IMR-90 (cell line): ENCODE measurements around the gene LIPJ. TPM values are rescaled to one million over a fixed set of nuclear protein-coding genes. Genes with fewer than 3 reads are reported as not detected.
A peak's percentile ranks its signal among the peaks of the same experiment; 100 is the strongest.

Experiments used
- ATAC-seq: fragments of 200-7000 bp; cut with Tn5 transposase; 2 replicates; pipeline ENCODE4 v1.9.1; 2020; ENCODE audit warnings: low read depth, mild to moderate bottlenecking, moderate library complexity
- BruUV-seq: library from RNA; stranded (reverse); fragments of 400-500 nt; replicated peaks from 2 replicates; lab custom pipeline; 2021; lab: Mats Ljungman, UMichigan
- CTCF ChIA-PET: fragments of 300-600 bp; formaldehyde crosslinking; extraction: SDS; loops from one replicate; lab custom pipeline; 2021; ENCODE audit warnings: antibody characterized with exemption; lab: Yijun Ruan, JAX
- POLR2A ChIA-PET: fragments of 300-600 bp; sonication (Branson Sonifier 250); formaldehyde crosslinking; loops from one replicate; lab custom pipeline; 2022; ENCODE audit warnings: antibody characterized with exemption; ENCODE audit not compliant: unreplicated experiment; lab: Charles Lee
- DNase-seq: peaks from one replicate; pipeline ENCODE4 v3.0.0; 2013
- H2AFZ ChIP-seq: replicated peaks from 2 replicates; pipeline ENCODE3; 2013; ENCODE audit warnings: low read length, mild to moderate bottlenecking; ENCODE audit not compliant: poor library complexity
- H2AK5ac ChIP-seq: 2 replicates; pipeline ENCODE4 v1.6.1; 2013; ENCODE audit warnings: low read depth, low read length, inconsistent platforms
- H2AK9ac ChIP-seq: replicated peaks from 2 replicates; pipeline ENCODE3; 2013; ENCODE audit warnings: mild to moderate bottlenecking, low read depth, low read length, moderate library complexity; ENCODE audit not compliant: poor library complexity
- H2BK120ac ChIP-seq: 2 replicates; pipeline ENCODE4 v1.6.1; 2013; ENCODE audit warnings: low read depth, low read length, inconsistent platforms
- H2BK15ac ChIP-seq: 3 replicates; pipeline ENCODE4 v1.6.1; 2013; ENCODE audit warnings: low read depth, low read length, inconsistent platforms
- H2BK20ac ChIP-seq: 2 replicates; pipeline ENCODE4 v1.6.1; 2013; ENCODE audit warnings: low read depth, mild to moderate bottlenecking, inconsistent platforms, low read length, moderate library complexity
- H2BK5ac ChIP-seq: 2 replicates; pipeline ENCODE4 v1.6.1; 2013; ENCODE audit warnings: mild to moderate bottlenecking, low read depth, low read length, inconsistent platforms; ENCODE audit not compliant: poor library complexity, severe bottlenecking
- H3K14ac ChIP-seq: replicated peaks from 2 replicates; pipeline ENCODE4 v1.6.1; 2013; ENCODE audit warnings: low read depth, low read length, inconsistent platforms
- H3K18ac ChIP-seq: 2 replicates; pipeline ENCODE4 v1.6.1; 2013; ENCODE audit warnings: low read depth, low read length, control low read depth
- H3K23ac ChIP-seq: 2 replicates; pipeline ENCODE4 v1.6.1; 2013; ENCODE audit warnings: low read depth, low read length, inconsistent platforms
- H3K27ac ChIP-seq: 2 replicates; pipeline ENCODE4 v1.5.1; 2013; ENCODE audit warnings: mild to moderate bottlenecking, control low read depth, low read length; ENCODE audit not compliant: insufficient read depth
- H3K27me3 ChIP-seq: 2 replicates; pipeline ENCODE4 v1.6.1; 2013; ENCODE audit warnings: low read length; ENCODE audit not compliant: control insufficient read depth, insufficient read depth
- H3K36me3 ChIP-seq: 2 replicates; pipeline ENCODE4 v1.6.1; 2013; ENCODE audit warnings: low read length, mixed read lengths; ENCODE audit not compliant: control insufficient read depth, insufficient read depth
- H3K4ac ChIP-seq: 2 replicates; pipeline ENCODE4 v1.6.1; 2013; ENCODE audit warnings: low read depth, low read length, inconsistent platforms
- H3K4me1 ChIP-seq: 2 replicates; pipeline ENCODE4 v1.6.1; 2013; ENCODE audit warnings: low read length, mixed read lengths; ENCODE audit not compliant: control insufficient read depth, insufficient read depth
- H3K4me2 ChIP-seq: 2 replicates; pipeline ENCODE4 v1.6.1; 2013; ENCODE audit warnings: low read depth, mild to moderate bottlenecking, control low read depth, low read length, moderate library complexity
- H3K4me3 ChIP-seq: 2 replicates; pipeline ENCODE4 v1.5.1; 2013; ENCODE audit warnings: low read depth, mild to moderate bottlenecking, control low read depth, low read length, moderate library complexity; ENCODE audit not compliant: insufficient read depth
- H3K56ac ChIP-seq: 2 replicates; pipeline ENCODE4 v1.6.1; 2013; ENCODE audit warnings: low read length, inconsistent platforms; ENCODE audit not compliant: insufficient read depth; ENCODE audit errors: extremely low read depth
- H3K79me1 ChIP-seq, 2 experiments: 2 replicates each; pipeline ENCODE4 v1.6.1; 2013; ENCODE audit warnings: low read length in 2 of 2, inconsistent platforms in 1 of 2, low read depth in 1 of 2
- H3K9ac ChIP-seq: 2 replicates; pipeline ENCODE4 v1.6.1; 2013; ENCODE audit warnings: low read depth, low read length, control low read depth
- H3K9me1 ChIP-seq: 2 replicates; pipeline ENCODE4 v1.6.1; 2013; ENCODE audit warnings: low read length, inconsistent platforms; ENCODE audit not compliant: insufficient read depth
- H3K9me3 ChIP-seq: 2 replicates; pipeline ENCODE4 v1.6.1; 2013; ENCODE audit warnings: low read length; ENCODE audit not compliant: control insufficient read depth, insufficient read depth
- H4K20me1 ChIP-seq: 2 replicates; pipeline ENCODE4 v1.6.1; 2013; ENCODE audit warnings: low read length, inconsistent platforms; ENCODE audit not compliant: insufficient read depth
- H4K5ac ChIP-seq: 2 replicates; pipeline ENCODE4 v1.6.1; 2013; ENCODE audit warnings: mild to moderate bottlenecking, low read depth, low read length, control low read depth
- H4K8ac ChIP-seq, 2 experiments: 2 replicates each; pipeline ENCODE4 v1.6.1; 2013; ENCODE audit warnings: low read depth in 2 of 2, low read length in 2 of 2, control low read depth in 1 of 2, inconsistent platforms in 1 of 2
- H4K91ac ChIP-seq: 2 replicates; pipeline ENCODE4 v1.6.1; 2013; ENCODE audit warnings: low read depth, low read length, inconsistent platforms; ENCODE audit not compliant: insufficient read depth
- BHLHE40 ChIP-seq: fragments of 150-350 bp; IDR thresholded peaks from 2 replicates; pipeline ENCODE4 v1.6.1; 2016; ENCODE audit warnings: mild to moderate bottlenecking, low read depth, low read length
- CEBPB ChIP-seq: IDR thresholded peaks from 2 replicates; pipeline ENCODE4 v1.6.1; 2012; ENCODE audit warnings: low read depth, low read length, improper control_type of control experiment
- CHD1 ChIP-seq: IDR thresholded peaks from 2 replicates; pipeline ENCODE4 v1.6.1; 2012; ENCODE audit warnings: low read depth, low read length, improper control_type of control experiment
- CTCF ChIP-seq: conservative IDR thresholded peaks from 2 replicates; pipeline ENCODE4 v1.5.1; 2012; ENCODE audit warnings: mild to moderate bottlenecking, low read depth, low read length, improper control_type of control experiment
- ELK1 ChIP-seq: fragments of 150-350 bp; IDR thresholded peaks from 2 replicates; pipeline ENCODE4 v1.6.1; 2016; ENCODE audit warnings: low read depth, mild to moderate bottlenecking, low read length, moderate library complexity, borderline replicate concordance
- MAFK ChIP-seq: IDR thresholded peaks from 2 replicates; pipeline ENCODE4 v1.6.1; 2012; ENCODE audit warnings: low read depth, low read length, improper control_type of control experiment
- MAZ ChIP-seq: IDR thresholded peaks from 2 replicates; pipeline ENCODE4 v1.6.1; 2012; ENCODE audit warnings: low read depth, mild to moderate bottlenecking, low read length, improper control_type of control experiment, moderate library complexity, borderline replicate concordance
- MXI1 ChIP-seq: IDR thresholded peaks from 2 replicates; pipeline ENCODE4 v1.6.1; 2012; ENCODE audit warnings: low read depth, mild to moderate bottlenecking, low read length, moderate library complexity, borderline replicate concordance
- NFE2L2 ChIP-seq: fragments of 150-350 bp; IDR thresholded peaks from 2 replicates; pipeline ENCODE4 v1.6.1; 2016; ENCODE audit warnings: low read depth, mild to moderate bottlenecking, low read length
- POLR2A ChIP-seq: IDR thresholded peaks from 2 replicates; pipeline ENCODE4 v1.6.1; 2012; ENCODE audit warnings: mild to moderate bottlenecking, low read depth, low read length
- RAD21 ChIP-seq: IDR thresholded peaks from 2 replicates; pipeline ENCODE4 v1.6.1; 2012; ENCODE audit warnings: low read length, improper control_type of control experiment
- RFX5 ChIP-seq: IDR thresholded peaks from 2 replicates; pipeline ENCODE4 v1.8.0; 2012; ENCODE audit warnings: low read depth, mild to moderate bottlenecking, low read length, moderate library complexity
- SMC3 ChIP-seq: fragments of 150-350 bp; IDR thresholded peaks from 2 replicates; pipeline ENCODE4 v1.6.1; 2016; ENCODE audit warnings: low read depth, mild to moderate bottlenecking, antibody characterized with exemption, low read length, moderate library complexity
- USF2 ChIP-seq: fragments of 150-350 bp; IDR thresholded peaks from 2 replicates; pipeline ENCODE4 v1.6.1; 2017; ENCODE audit warnings: mild to moderate bottlenecking, antibody characterized with exemption, low read length, low read depth
- WGBS, 2 experiments: methylation state at CpG; one replicate each; pipeline versions ENCODE4 v1.1.5 to v1.1.7; 2013; ENCODE audit warnings: missing lambda C conversion rate in 2 of 2; ENCODE audit not compliant: insufficient read length in 1 of 2; ENCODE audit errors: extremely low coverage in 2 of 2; 5-methylcytosine and 5-hydroxymethylcytosine counted together
- dilution Hi-C: fragments of 300-500 bp; cut with HindIII; formaldehyde crosslinking; loops from one replicate; pipeline ENCODE4 v1.14.3; 2018; ENCODE audit warnings: low sequenced_read_pairs; ENCODE audit not compliant: unreplicated experiment
- in situ Hi-C: fragments of 300-500 bp; cut with MboI; formaldehyde crosslinking; loops from 3 replicates; pipeline ENCODE4 v1.14.3; 2019; ENCODE audit warnings: low sequenced_read_pairs, inconsistent platforms, mixed read lengths
- intact Hi-C: fragments of 100-400 bp; cut with micrococcal nuclease; formaldehyde crosslinking; loops from 2 replicates; pipeline ENCODE4 v1.10.0; 2022
- polyA plus RNA-seq, 3 experiments: library from polyadenylated mRNA; depleted of rRNA; stranded (reverse); fragments of >200 nt; gene quantifications; 2 replicates each; pipeline ENCODE4 v1.2.3, GENCODE V29; 2012; ENCODE audit warnings: low replicate concordance in 1 of 3
- total RNA-seq: library from RNA; depleted of rRNA; stranded (reverse); fragments of >200 nt; gene quantifications from 2 replicates; pipeline ENCODE4 v1.2.3, GENCODE V29; 2012

LIPJ gene
- total and polyA plus RNA-seq, 2 of the 4 experiments (the other 2 are of a cell fraction) = not detected

GRCh38 chr10:88642209-88642608, 55.6 kb downstream of the LIPJ start:
- H4K20me1 ChIP-seq = no peaks in the 10 kb centered on the region
- H3K9ac ChIP-seq = no peak overlapping the region
- no peak overlapping the region for H3K27ac ChIP-seq
- H4K8ac ChIP-seq = no peak overlapping the region
- H2BK5ac ChIP-seq = no peak overlapping the region
- no TSS peak for BruUV-seq
- POLR2A ChIA-PET = no interaction called here
- H3K9me3 ChIP-seq = peaks cover 8% of the 10 kb centered on the region
- no peaks in the 10 kb centered on the region for H3K9me1 ChIP-seq
- no peak overlapping the region for H3K23ac ChIP-seq
- no peak overlapping the region for H3K56ac ChIP-seq
- H3K14ac ChIP-seq = no peak overlapping the region
- no peak overlapping the region for H3K4ac ChIP-seq
- intact Hi-C loops = no loop called here
- TF ChIP-seq USF2 = no peak
- no peak for TF ChIP-seq CHD1
- TF ChIP-seq BHLHE40 = no peak
- no peak for TF ChIP-seq MAFK
- no peak for TF ChIP-seq MXI1
- TF ChIP-seq SMC3 = no peak
- no peak for TF ChIP-seq ELK1
- TF ChIP-seq MAZ = no peak
- TF ChIP-seq CTCF = no peak
- no peak for TF ChIP-seq RAD21
- no peak for TF ChIP-seq RFX5
- TF ChIP-seq POLR2A = no peak
- TF ChIP-seq CEBPB = no peak
- no peak for TF ChIP-seq NFE2L2
- H3K36me3 ChIP-seq = no peaks in the 10 kb centered on the region
- H3K18ac ChIP-seq = no peak overlapping the region
- no peak overlapping the region for H2BK15ac ChIP-seq
- no peak overlapping the region for H2BK120ac ChIP-seq
- no peak overlapping the region for H4K91ac ChIP-seq
- DNase-seq (peak; percentile 3), ATAC-seq (no peak)
- H2AFZ ChIP-seq = no peak overlapping the region
- H4K5ac ChIP-seq = no peak overlapping the region
- dilution Hi-C loops = no loop called here
- CTCF ChIA-PET = no interaction called here
- H3K4me1 ChIP-seq = no peaks in the 10 kb centered on the region
- H3K4me3 ChIP-seq = no peak overlapping the region
- H3K4me2 ChIP-seq = no peak overlapping the region
- no peak overlapping the region for H2AK9ac ChIP-seq
- in situ Hi-C loops = no loop called here
- 67% methylated on average over 2 of the region's 6 CpGs; no CpG with 5 or more reads in 1 of the 2 experiments for whole genome bisulfite sequencing, 2 experiments
- no peak overlapping the region for H2BK20ac ChIP-seq
- no peaks in the 10 kb centered on the region for H3K27me3 ChIP-seq
- H3K79me1 ChIP-seq = no peaks in the 10 kb centered on the region
- H2AK5ac ChIP-seq = no peak overlapping the region
